GM12891 (cell line): ENCODE data around the gene TMPRSS11F. TPM values are rescaled to one million over a fixed set of nuclear protein-coding genes. Genes with fewer than 3 reads are reported as not detected.
"Not testable (repeated sequence)": the region's sequence is repeated elsewhere in the genome, so short reads cannot be mapped to it uniquely, and the experiment has no call there.

Experiments
- DNase-seq: peaks from one replicate; pipeline ENCODE4 v3.0.0; 2011; ENCODE audit warnings: low spot score; ENCODE audit not compliant: insufficient read length
- FAIRE-seq: peaks from 2 replicates; lab custom pipeline; 2011; peaks lifted over from hg19 to GRCh38; lab: Jason Lieb, UNC
- PAX5 ChIP-seq: IDR thresholded peaks from 2 replicates; pipeline ENCODE4 v1.6.1; 2011; ENCODE audit warnings: low read length, moderate library complexity, mild to moderate bottlenecking; ENCODE audit not compliant: insufficient read depth, severe bottlenecking
- POLR2A ChIP-seq: IDR thresholded peaks from 2 replicates; pipeline ENCODE4 v1.6.1; 2011; ENCODE audit warnings: low read depth, low read length, control low read depth
- POLR2AphosphoS5 ChIP-seq: IDR thresholded peaks from 2 replicates; pipeline ENCODE4 v1.6.1; 2011; ENCODE audit warnings: low read depth, low read length, control low read depth
- POU2F2 ChIP-seq: IDR thresholded peaks from 2 replicates; pipeline ENCODE4 v1.6.1; 2011; ENCODE audit warnings: low read depth, mild to moderate bottlenecking, control low read depth, low read length, moderate library complexity
- SPI1 ChIP-seq: IDR thresholded peaks from 2 replicates; pipeline ENCODE4 v1.6.1; 2011; ENCODE audit warnings: low read depth, low read length, control low read depth
- TAF1 ChIP-seq: IDR thresholded peaks from 2 replicates; pipeline ENCODE4 v1.6.1; 2011; ENCODE audit warnings: low read depth, low read length, control low read depth
- polyA plus RNA-seq: library from polyadenylated mRNA; unstranded; fragments of >200 nt; gene quantifications from one replicate; pipeline ENCODE4 v1.2.1, GENCODE V29; 2012; ENCODE audit warnings: low read depth, missing spikeins, inconsistent platforms; ENCODE audit not compliant: missing spikeins

TMPRSS11F gene
- polyA plus RNA-seq = not detected

DNA sequence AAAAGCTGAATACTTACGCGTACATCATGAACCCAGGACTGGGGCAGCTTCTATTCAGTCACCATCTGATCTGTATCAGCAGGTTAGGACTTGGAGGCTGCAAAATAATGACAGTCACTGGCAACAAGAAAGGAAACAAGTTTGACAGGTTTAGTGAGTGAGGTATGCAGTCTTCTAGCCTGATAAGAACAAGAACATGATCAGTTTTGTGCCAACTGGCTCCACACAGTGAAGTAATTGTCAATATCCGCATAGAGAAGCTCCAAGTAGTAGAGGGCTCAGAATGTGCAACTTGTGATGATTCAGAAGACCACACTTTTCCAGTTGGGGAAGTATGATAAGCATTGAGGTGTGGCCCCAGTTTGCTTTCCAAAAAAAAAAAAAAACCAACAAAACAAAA is at the start of gene TMPRSS11F:
TSS of gene TMPRSS11F (minus strand) at position 77 of the 400 bp plus-strand sequence. CDS start at position 28, 49 bp downstream.
- DNase-seq = no peak
- FAIRE-seq = no peak
- TF ChIP-seq PAX5 = no peak
- TF ChIP-seq POU2F2 = no peak
- TF ChIP-seq SPI1 = no peak
- no peak for TF ChIP-seq POLR2AphosphoS5
- no peak for TF ChIP-seq POLR2A
- TF ChIP-seq TAF1 = no peak

- TF ChIP-seq SPI1 = no peak
- no peak for TF ChIP-seq POLR2AphosphoS5
- TF ChIP-seq POLR2A = no peak
- no peak for TF ChIP-seq TAF1
- TF ChIP-seq PAX5 = no peak
- TF ChIP-seq POU2F2 = no peak
- DNase-seq = no peak
- no peak for FAIRE-seq
Observed at GRCh38 chr4:68176904-68177303, 47.2 kb upstream of the TMPRSS11F start.

GRCh38 chr4:68176500-68176899 is 46.8 kb upstream of the TMPRSS11F start:
- DNase-seq = no peak
- TF ChIP-seq POLR2AphosphoS5 (no peak), SPI1 (no peak), POU2F2 (no peak), TAF1 (no peak), POLR2A (no peak), PAX5 (no peak)
- FAIRE-seq = no peak

- no peak for DNase-seq
- no peak for TF ChIP-seq TAF1
- TF ChIP-seq POLR2AphosphoS5 = no peak
- no peak for TF ChIP-seq POLR2A
- TF ChIP-seq POU2F2 = no peak
- TF ChIP-seq SPI1 = no peak
- no peak for TF ChIP-seq PAX5
- FAIRE-seq = no peak
Observed at GRCh38 chr4:68175562-68176155, 46.0 kb upstream of the TMPRSS11F start.

DNA sequence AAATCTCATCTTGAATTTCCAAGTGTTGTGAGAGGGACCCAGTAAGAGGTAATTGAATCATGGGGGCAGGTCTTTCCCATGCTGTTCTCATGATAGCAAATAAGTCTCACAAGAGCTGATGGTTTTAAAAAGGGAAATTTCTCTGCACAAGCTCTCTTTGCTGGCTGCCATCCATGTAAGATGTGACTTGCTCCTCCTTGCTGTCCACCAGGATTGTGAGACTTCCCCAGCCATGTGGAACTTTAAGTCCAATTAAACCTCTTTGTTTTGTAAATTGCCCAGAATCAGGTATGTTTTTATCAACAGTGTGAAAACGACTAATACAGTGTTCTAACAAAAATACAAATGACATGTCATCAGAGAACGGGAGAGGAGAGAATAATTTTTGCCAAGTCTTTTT is 44.7 kb upstream of the TMPRSS11F start:
- not testable (repeated sequence) for DNase-seq, FAIRE-seq

GRCh38 chr4:68172147-68172546 is 42.5 kb upstream of the TMPRSS11F start:
- DNase-seq, FAIRE-seq: not testable (repeated sequence)

DNA sequence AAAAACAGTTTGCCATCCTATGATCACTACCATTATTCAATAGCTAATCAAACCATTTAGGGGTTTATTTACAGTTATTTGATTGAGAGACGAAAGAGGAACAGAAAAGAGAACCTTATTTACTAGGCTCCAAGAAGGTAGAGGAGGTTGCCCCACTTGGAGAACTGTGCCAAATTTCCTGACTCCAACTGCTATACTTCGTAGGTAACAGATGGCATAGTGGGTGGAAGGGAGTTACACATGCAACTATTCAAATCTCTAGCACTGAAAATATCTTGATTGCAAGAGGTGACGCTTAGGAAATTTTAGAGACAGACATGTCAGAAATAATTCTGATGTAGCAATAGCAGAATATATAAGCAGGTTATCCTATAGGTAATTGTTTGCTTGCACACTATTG is 38.0 kb upstream of the TMPRSS11F start:
- no peak for TF ChIP-seq POLR2A
- DNase-seq (no peak), FAIRE-seq (no peak)

- DNase-seq (no peak), FAIRE-seq (no peak)
- TF ChIP-seq TAF1 = no peak
- no peak for TF ChIP-seq POLR2AphosphoS5
- TF ChIP-seq PAX5 = no peak
- no peak for TF ChIP-seq POLR2A
- no peak for TF ChIP-seq POU2F2
- TF ChIP-seq SPI1 = no peak
Observed at GRCh38 chr4:68167166-68167565, 37.5 kb upstream of the TMPRSS11F start.

DNA sequence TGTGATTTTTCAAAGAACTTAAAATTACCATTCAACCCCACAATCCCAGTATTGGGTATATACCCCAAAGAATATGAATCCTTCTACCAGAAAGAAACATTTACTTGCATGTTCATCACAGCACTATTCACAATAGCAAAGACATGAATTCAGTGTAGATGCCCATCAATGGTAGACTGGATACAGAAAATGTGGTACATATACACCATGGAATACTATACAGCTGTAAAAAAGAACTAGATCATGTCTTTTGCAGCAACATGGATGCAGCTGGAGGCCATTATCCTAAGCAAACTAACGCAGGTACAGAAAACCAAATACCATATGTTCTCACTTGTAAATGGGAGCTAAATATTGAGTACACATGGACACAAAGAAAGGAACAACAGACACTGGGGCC is 34.1 kb upstream of the TMPRSS11F start:
- no peak for DNase-seq
- TF ChIP-seq PAX5 (no peak), TAF1 (no peak), POLR2A (no peak), SPI1 (no peak), POU2F2 (no peak), POLR2AphosphoS5 (no peak)
- no peak for FAIRE-seq

DNA sequence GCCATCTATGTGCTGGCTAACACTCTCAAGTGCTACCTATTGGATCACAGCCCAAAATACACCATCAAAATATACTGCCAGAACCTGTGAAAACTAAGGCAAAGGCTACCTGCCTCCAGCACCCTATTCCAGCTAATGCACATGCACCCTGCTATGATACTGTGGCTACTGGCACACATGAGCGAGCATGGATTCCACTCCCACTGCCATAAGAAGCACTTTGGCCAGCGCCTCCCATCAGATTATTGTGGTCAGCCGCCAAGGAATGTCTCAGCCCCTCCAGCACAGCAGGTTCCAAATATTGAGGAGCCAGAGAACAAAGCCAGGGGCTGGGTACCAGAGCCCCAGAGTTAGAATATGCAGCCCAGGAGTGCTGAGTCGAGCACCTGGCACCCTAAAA is 32.5 kb upstream of the TMPRSS11F start:
- no peak for TF ChIP-seq POLR2AphosphoS5
- TF ChIP-seq PAX5 = no peak
- no peak for TF ChIP-seq SPI1
- TF ChIP-seq TAF1 = no peak
- TF ChIP-seq POU2F2 = no peak
- TF ChIP-seq POLR2A = no peak
- DNase-seq = no peak
- no peak for FAIRE-seq

DNA sequence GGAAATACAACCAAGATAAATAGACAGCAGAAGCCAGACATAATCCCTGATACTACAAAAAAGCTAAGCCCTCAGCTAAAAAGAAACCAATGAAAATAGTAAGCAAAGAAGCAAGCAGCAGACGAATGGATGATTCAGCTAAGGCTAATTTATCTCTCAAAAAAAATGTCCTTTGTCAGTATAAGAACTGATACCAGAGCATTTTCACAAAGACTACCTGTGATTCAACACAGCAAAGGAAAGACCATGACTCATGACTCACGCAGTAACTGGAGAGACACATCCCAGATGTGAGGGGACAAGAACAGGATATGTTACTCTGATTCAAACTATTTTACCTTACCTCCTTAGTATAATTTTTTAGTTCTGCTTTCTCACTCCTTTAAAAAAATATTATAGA is 22.7 kb upstream of the TMPRSS11F start:
- DNase-seq (no peak), FAIRE-seq (no peak)
- TF ChIP-seq POU2F2 (no peak), SPI1 (no peak), PAX5 (no peak), TAF1 (no peak), POLR2A (no peak), POLR2AphosphoS5 (no peak)
